ENCODE results near the gene C12orf56. TPM values are rescaled to one million over a fixed set of nuclear protein-coding genes. Genes with fewer than 3 reads are reported as not detected.
"Not testable (repeated sequence)": the region's sequence is repeated elsewhere in the genome, so short reads cannot be mapped to it uniquely, and the experiment has no call there.

C12orf56 gene
- total RNA-seq, 1 experiment from 2014 or later: not detected

DNA sequence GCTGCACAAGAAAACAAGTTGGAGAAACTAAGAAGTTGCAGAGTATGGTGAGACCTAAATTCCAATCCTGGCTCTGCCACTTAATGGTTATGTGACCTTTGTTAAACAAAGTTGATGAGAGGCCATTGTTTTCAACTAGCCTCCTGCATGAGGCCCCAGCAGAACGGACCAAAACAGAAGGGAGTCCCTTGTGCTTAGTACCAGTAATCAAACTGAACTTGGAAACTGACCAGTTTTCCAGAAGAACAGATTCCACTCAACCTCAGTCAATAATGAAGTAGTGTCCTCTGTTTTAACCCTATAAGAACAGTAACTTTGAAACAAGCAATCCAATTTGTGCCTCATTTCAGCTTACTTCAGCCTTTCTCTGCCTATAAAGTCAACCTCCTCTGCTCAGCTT, 69.9 kb downstream of the C12orf56 start:
- Histone ChIP-seq H3K27ac (ENCODE audit: low read depth, low read length) (no peak overlapping the region), H3K4me3 (replicated peaks in 1 of 2; ENCODE audit: low read depth in 1 of 2, low read length in 2 of 2) (no peak overlapping the region), H2AFZ (ENCODE audit: low read depth, low read length, poor library complexity, severe bottlenecking) (no peak overlapping the region), H3K4me2 (ENCODE audit: low read length) (no peak overlapping the region), H3K27me3 (ENCODE audit: insufficient read depth, low read length) (no peaks in the 10 kb centered on the region), H4K20me1 (ENCODE audit: insufficient read depth) (no peaks in the 10 kb centered on the region), H3K79me2 (ENCODE audit: insufficient read depth, low read length) (no peaks in the 10 kb centered on the region), H3K9ac (ENCODE audit: low read length) (no peak overlapping the region), H3K9me3 (ENCODE audit: control insufficient read depth in 1 of 2, insufficient read depth in 1 of 2, low read depth in 1 of 2, low read length in 2 of 2) (no peaks in the 10 kb centered on the region), H3K36me3 (ENCODE audit: control insufficient read depth in 1 of 2, insufficient read depth in 2 of 2, low read length in 2 of 2) (no peaks in the 10 kb centered on the region), H3K4me1 (ENCODE audit: control insufficient read depth in 1 of 2, insufficient read depth in 2 of 2, low read length in 2 of 2) (no peaks in the 10 kb centered on the region), H3K9me2 (ENCODE audit: insufficient read depth) (no peaks in the 10 kb centered on the region)
- ChIA-PET RAD21 (ENCODE audit: low non-redundant PET in 1 of 2, low total read pairs in 2 of 2, uncharacterized antibody in 2 of 2, unreplicated experiment in 2 of 2) (no interaction called here), CTCF (no interaction called here), POLR2A (no interaction called here)
- ATAC-seq (no peak), DNase-seq (ENCODE audit: low read depth, low spot score) (no peak)
- intact Hi-C loops (cut with micrococcal nuclease): no loop called here
- TF ChIP-seq RAD21 (IDR thresholded peaks at IDR 0.05; ENCODE audit: low read depth) (no peak), SP1 (IDR thresholded peaks at IDR 0.05; ENCODE audit: low read depth) (no peak), SIN3A (IDR thresholded peaks at IDR 0.05; ENCODE audit: low read depth) (no peak), SRF (IDR thresholded peaks at IDR 0.05; ENCODE audit: low read depth) (no peak), ZNF274 (IDR thresholded peaks at IDR 0.05; ENCODE audit: low read depth, low read length) (no peak), ELF1 (IDR thresholded peaks at IDR 0.05; ENCODE audit: borderline replicate concordance, low read depth) (no peak), EZH2phosphoT487 (IDR thresholded peaks at IDR 0.05; ENCODE audit: borderline replicate concordance) (no peak), CEBPB (IDR thresholded peaks at IDR 0.05; ENCODE audit: low read depth) (no peak), POLR2AphosphoS5 (IDR thresholded peaks at IDR 0.05; ENCODE audit: low read depth, low read length) (no peak), EZH2 (IDR thresholded peaks at IDR 0.05) (no peak), FOSL1 (IDR thresholded peaks at IDR 0.05; ENCODE audit: low read depth) (no peak), POLR2A (IDR thresholded peaks at IDR 0.05; ENCODE audit: borderline replicate concordance, extremely low read depth, insufficient read depth, insufficient read length) (no peak), EGR1 (IDR thresholded peaks at IDR 0.05; ENCODE audit: low read depth) (no peak)
- TF ChIP-seq, protein P1, sequence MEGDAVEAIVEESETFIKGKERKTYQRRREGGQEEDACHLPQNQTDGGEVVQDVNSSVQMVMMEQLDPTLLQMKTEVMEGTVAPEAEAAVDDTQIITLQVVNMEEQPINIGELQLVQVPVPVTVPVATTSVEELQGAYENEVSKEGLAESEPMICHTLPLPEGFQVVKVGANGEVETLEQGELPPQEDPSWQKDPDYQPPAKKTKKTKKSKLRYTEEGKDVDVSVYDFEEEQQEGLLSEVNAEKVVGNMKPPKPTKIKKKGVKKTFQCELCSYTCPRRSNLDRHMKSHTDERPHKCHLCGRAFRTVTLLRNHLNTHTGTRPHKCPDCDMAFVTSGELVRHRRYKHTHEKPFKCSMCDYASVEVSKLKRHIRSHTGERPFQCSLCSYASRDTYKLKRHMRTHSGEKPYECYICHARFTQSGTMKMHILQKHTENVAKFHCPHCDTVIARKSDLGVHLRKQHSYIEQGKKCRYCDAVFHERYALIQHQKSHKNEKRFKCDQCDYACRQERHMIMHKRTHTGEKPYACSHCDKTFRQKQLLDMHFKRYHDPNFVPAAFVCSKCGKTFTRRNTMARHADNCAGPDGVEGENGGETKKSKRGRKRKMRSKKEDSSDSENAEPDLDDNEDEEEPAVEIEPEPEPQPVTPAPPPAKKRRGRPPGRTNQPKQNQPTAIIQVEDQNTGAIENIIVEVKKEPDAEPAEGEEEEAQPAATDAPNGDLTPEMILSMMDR (IDR thresholded peaks at IDR 0.05 in 2 of 3, conservative IDR thresholded peaks at IDR 0.05 in 1 of 3; ENCODE audit: borderline replicate concordance in 1 of 3, insufficient read depth in 1 of 3, low read depth in 2 of 3, low read length in 2 of 3): no peak
- TF ChIP-seq, protein P2, sequence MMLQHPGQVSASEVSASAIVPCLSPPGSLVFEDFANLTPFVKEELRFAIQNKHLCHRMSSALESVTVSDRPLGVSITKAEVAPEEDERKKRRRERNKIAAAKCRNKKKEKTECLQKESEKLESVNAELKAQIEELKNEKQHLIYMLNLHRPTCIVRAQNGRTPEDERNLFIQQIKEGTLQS (IDR thresholded peaks at IDR 0.05): no peak
- BruUV-seq (replicated peaks): no TSS peak

DNA sequence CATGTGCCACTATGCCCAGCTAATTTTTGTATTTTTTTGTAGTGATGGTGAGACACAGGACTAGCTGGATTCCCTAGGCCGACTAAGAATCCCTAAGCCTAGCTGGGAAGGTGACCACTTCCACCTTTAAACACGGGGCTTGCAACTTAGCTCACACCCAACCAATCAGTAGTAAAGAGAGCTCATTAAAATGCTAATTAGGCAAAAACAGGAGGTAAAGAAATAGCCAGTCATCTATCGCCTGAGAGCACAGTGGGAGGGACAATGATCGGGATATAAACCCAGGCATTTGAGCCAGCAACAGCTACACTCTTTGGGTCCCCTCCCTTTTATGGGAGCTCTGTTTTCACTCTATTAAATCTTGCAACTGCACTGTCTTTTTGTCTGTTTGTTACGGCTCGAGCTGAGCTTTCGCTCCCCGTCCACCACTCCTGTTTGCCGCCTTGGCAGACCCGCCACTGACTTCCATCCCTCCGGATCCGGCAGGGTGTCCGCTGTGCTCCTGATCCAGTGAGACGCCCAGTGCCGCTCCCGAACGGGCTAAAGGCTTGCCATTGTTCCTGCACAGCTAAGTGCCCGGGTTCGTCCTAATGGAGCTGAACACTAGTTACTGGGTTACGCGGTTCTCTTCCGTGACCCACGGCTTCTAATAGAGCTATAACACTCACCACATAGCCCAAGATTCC, 70.9 kb downstream of the C12orf56 start:
- RAD21 ChIA-PET (ENCODE audit: low non-redundant PET in 1 of 2, low total read pairs in 2 of 2, uncharacterized antibody in 2 of 2, unreplicated experiment in 2 of 2); ATAC-seq: not testable (repeated sequence)

More for the DNA sequence above, 70.9 kb downstream of the C12orf56 start:
- H3K4me2 ChIP-seq (ENCODE audit: low read length); H3K27me3 ChIP-seq (ENCODE audit: insufficient read depth, low read length); DNase-seq (ENCODE audit: low read depth, low spot score); BruUV-seq (replicated peaks); H3K4me1 ChIP-seq (ENCODE audit: control insufficient read depth in 1 of 2, insufficient read depth in 2 of 2, low read length in 2 of 2); H3K36me3 ChIP-seq (ENCODE audit: control insufficient read depth in 1 of 2, insufficient read depth in 2 of 2, low read length in 2 of 2); H3K27ac ChIP-seq (ENCODE audit: low read depth, low read length); intact Hi-C loops (cut with micrococcal nuclease); POLR2A ChIA-PET; H2AFZ ChIP-seq (ENCODE audit: low read depth, low read length, poor library complexity, severe bottlenecking); H3K4me3 ChIP-seq (replicated peaks in 1 of 2; ENCODE audit: low read depth in 1 of 2, low read length in 2 of 2); H3K9me2 ChIP-seq (ENCODE audit: insufficient read depth); CTCF ChIA-PET; H3K79me2 ChIP-seq (ENCODE audit: insufficient read depth, low read length); H4K20me1 ChIP-seq (ENCODE audit: insufficient read depth); H3K9ac ChIP-seq (ENCODE audit: low read length); H3K9me3 ChIP-seq (ENCODE audit: control insufficient read depth in 1 of 2, insufficient read depth in 1 of 2, low read depth in 1 of 2, low read length in 2 of 2): not testable (repeated sequence)
